Cardiac fibroblast (primary cell): Measurements from ENCODE around the gene LRIG2.

Source experiments
- DNase-seq, 2 donors: peaks; one replicate each; pipeline versions ENCODE4 v3.0.0 to v3.0.0-alpha.2; 2010; ENCODE audit warnings: low read depth in 2 of 2
- H3K4me3 ChIP-seq, 2 donors: replicated peaks in 1 of 2; 1 replicate in 1 of 2; 2 replicates in 1 of 2; pipeline ENCODE4 v1.5.1; 2011; ENCODE audit warnings: low read depth in 2 of 2, low read length in 2 of 2, mild to moderate bottlenecking in 2 of 2, moderate library complexity in 1 of 2
- CTCF ChIP-seq: IDR thresholded peaks from one replicate; pipeline ENCODE4 v1.5.1; 2011; ENCODE audit warnings: low read depth, mild to moderate bottlenecking, low read length, inconsistent platforms

The LRIG2 gene

GRCh38 chr1:113166473-113166872, 93.5 kb downstream of the LRIG2 start:
- no peak for TF ChIP-seq CTCF
- DNase-seq, result no peak
- H3K4me3 ChIP-seq, result no peak overlapping the region

GRCh38 chr1:113168946-113169345, 95.9 kb downstream of the LRIG2 start:
- no peak overlapping the region for H3K4me3 ChIP-seq
- TF ChIP-seq CTCF, result no peak
- no peak for DNase-seq

- no peak for TF ChIP-seq CTCF
- no peak overlapping the region for H3K4me3 ChIP-seq
- no peak for DNase-seq
These were observed 96.6 kb downstream of the LRIG2 start for GRCh38 chr1:113169591-113169990.

- no peak overlapping the region for H3K4me3 ChIP-seq
- DNase-seq, result no peak
- TF ChIP-seq CTCF, result no peak
These were observed 97.5 kb downstream of the LRIG2 start for GRCh38 chr1:113170519-113170918.

GRCh38 chr1:113178106-113178505, 105.1 kb downstream of the LRIG2 start:
- no peak for DNase-seq
- TF ChIP-seq CTCF, result no peak
- no peak overlapping the region for H3K4me3 ChIP-seq

GRCh38 chr1:113178522-113178921, 105.5 kb downstream of the LRIG2 start:
- peak; percentile 8 for TF ChIP-seq CTCF
- DNase-seq, result peak; percentile 5 to 31
- H3K4me3 ChIP-seq, result no peak overlapping the region
